NCI-H510A (cell line): Measurements from ENCODE around the gene SMPD3.

Experiments
- DNase-seq: peaks from one replicate; lab custom pipeline; 2025; lab: John Stamatoyannopoulos, UW

SMPD3 gene

DNA sequence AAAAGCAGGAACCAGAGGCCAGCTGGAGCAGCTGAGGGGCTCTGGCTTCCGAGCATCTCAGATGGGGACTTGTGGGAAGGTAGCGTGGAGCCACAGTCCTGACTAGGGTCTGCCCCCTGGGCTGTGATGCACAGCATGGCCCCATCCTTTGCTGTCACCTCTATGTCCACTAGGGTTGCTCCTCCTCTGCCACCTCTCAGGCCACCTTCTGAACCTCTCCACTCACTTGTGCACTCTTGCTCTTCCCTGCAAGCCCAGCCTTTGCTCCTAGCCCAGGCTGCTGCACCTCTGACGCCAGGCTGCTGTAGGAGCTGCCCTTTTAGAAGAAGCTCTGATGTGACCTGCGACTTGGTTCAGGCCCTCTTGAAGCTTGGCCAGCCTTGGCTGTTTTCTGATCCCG is 24.3 kb upstream of the SMPD3 start:
- no peak for DNase-seq

GRCh38 chr16:68470461-68471150 is 22.3 kb upstream of the SMPD3 start:
- DNase-seq, result no peak

GRCh38 chr16:68469796-68470460 is 21.6 kb upstream of the SMPD3 start:
- no peak for DNase-seq

DNA sequence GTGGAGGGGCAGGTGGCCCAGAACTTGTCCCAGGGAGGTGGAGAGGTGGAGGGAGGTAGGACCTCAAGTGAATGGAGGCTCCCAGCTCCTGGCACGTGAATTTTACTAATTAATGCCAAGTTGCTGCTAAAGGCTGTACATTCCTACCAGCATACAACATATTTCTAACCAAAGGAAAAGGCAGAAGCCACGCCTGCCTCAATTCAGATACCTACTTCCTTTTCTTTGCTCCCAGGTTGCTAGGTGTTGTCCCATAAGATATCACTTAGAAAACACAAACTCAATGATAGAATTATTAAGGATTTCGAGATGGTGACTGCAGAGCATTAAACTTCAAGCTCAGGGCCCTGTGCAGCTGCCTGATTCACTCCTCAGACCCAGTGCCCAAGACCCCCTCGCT is 20.5 kb upstream of the SMPD3 start:
- no peak for DNase-seq

DNA sequence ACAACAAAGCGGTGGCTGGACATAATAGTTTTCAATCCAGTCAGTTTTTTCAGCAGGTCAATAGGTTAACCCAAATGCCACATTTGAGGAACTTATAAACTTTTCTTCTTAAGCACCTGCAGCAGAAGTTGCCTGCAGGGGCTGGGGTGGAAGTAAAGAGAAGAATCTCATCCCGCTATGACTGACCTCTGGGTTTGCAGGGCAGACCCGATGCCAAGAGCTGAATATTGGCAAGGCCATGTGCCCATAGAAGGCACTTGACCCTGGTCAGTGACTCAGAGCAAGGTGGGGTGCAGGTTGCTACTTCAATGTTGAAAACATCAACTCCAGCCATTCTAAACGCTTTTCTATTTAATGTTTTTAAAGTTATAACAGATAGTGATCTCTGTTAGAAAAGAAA is 17.9 kb upstream of the SMPD3 start:
- no peak for DNase-seq

DNA sequence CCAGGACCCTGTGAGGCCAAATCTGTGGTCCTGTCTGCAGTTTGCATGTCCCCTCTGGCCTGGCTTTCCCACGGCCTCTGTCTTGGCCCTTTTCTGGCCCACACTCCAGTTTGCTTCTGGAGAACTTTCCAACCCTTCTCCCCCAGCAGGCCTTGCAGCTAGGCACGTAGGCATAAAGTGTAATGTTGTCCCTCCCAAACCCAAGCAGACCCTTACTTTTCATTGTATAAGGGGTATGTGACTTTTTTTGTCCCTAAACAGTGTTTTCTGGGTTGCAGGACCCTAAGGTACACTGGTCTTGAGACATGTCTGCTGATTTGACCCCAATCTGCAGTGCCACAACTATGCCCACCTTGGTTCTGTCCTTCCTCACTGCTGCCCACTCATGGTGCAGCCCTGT is 15.6 kb upstream of the SMPD3 start:
- no peak for DNase-seq

DNA sequence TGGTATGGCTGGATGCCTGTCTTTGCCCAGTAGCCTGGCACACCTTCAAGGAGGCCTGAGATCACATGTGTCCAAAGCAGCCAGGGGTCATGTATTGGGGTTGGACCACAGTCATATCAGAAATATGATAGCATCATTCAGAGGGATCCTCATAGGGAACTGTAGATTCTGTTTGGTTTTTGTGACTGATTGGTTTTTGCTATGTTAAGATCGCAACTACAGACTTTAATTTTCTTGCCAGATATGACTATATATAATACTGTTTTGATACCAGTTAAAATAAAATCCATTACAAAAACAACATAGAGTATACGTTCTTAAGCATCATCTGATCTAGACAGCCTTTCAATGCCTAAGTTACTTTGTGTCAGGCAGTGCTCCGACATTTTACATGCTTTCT is 11.8 kb upstream of the SMPD3 start:
- no peak for DNase-seq

DNA sequence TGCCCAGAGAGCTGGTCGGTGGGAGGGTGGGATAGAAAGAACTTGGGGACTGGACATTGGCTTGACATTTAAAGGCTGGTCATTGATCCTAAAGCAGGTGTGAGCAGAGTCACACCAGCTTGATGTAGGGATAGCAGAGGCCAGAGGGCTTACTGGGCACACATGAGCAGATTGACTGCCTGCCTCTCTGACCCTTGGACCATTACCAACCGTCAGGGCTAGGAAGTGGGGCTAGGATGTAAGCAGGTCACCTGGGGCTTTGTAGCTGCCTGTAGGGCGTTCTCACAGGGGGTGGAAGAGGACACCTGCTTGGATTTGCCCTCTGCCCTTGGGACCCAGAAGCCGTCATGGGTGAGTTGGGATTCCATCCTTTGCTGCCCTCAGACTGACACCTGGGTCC is 11.1 kb upstream of the SMPD3 start:
- no peak for DNase-seq

DNA sequence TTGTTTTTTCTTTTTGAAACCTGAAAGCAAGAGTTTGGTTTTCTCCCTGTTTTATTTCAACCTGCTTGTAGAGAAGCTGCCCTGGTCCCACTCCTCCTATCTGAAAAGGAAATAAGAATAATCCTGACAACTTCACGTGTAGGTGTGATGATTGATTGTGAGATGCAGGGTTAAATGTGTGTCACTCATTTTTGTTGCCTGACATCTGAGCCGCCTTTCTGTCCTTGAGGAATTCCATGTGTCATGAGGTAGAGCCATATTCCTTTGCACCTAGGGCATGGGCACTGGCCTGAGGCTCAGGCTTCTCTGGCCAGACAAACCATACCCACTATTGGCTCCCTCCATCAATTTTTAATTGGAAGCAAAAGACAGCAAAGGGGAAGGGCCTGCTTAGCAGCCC is 10.2 kb upstream of the SMPD3 start:
- no peak for DNase-seq

DNA sequence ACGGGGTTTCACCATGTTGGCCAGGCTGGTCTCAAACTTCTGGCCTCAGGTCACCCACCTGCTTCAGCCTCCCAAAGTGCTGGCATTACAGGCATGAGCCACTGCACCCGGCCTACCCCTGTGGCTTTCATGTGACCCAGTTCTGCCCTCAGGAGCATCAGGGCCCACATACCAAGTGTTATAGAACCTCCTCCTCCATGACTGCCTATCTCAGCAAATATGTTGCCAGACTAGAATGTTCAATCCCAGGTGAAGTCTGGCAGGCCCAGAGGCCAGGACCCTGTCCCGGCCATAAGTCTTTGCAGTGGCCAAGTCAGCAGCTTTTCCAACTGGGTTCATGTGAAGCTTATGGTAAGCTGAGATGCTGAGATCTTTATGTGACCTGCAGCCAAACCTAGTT is 9.8 kb upstream of the SMPD3 start:
- no peak for DNase-seq

DNA sequence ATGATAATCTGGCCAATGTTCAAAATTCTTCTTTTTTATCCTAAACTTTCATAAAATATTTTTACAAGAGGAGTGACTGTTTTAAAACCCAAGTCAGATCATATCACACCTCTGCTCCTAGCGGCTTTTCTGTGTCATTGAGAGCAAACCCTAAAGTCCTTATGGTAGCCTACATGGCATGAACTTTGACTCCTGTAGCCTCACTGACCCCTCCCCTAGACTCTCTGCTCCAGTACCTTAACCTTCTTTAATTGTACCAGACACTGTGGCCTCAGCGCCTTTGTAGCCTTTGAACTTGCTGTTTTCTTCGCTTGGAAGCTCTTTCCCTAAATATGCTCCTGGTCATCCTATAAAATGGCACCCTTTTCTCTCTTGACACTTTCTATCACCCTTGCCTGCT is 7.3 kb upstream of the SMPD3 start:
- no peak for DNase-seq

DNA sequence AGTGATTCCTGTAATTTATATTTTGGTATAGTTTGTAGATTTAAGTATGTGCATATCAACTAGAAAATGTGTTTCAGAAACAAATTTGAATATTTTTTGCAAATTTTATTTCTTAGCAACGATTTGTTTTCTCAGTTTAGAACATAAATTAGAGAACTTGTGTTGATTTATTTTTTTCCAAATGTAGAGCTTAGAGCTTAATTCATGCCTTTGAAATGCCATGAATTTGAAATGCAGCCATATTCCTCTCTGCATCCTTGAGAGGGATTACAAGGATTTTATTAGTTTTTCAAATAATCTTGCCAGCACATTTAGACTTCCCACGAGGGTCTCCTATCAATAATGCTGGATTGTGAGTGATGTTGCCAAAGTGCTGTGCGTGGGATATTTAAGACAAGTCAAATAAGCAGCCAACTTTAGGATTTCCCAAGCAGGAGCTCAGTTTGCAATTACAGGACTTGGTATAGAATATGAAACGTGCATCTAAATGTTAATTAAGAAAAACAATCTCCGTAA is 6.7 kb upstream of the SMPD3 start:
- no peak for DNase-seq

DNA sequence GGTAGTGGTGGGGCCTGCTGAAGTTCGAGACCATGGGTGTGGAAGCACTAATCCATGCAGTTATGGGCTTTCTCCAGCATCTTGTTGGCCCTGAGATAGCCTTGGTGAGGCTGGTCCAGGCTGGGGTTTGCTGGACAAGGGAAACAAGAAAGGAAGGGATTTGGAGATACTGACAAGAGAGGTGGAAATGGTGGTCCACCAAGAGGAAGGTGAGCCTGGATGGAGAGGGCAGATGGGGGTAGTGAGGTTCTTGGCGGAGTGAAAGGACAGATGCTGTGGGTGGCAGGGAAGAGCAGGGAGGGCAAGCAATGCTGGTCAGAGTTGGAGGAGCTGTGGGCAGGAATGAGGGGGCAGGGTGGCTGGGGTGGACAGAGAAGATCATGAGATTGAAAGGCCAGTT is 5.5 kb upstream of the SMPD3 start:
- DNase-seq, result no peak

DNA sequence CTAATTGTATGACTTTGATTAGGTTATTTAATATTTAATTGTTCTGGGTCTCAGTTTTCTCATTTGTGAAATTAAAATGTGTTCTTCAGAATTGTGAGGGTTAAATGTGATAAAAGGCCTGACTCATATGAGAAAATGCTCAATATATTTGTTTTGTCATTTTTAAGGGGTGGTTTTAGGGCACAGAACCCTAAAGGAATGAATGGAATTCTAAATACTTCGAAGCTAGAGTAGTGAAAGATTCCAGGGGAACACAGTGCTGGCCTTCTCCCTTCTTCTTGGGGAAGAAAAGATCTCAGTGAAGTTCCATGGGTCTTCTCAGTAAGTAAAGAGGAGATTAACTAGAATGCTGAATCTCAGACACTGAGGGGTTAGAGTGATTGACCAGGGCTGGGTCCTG is 3.9 kb upstream of the SMPD3 start:
- no peak for DNase-seq

- no peak for DNase-seq
Observed at GRCh38 chr16:68451676-68452075, 3.4 kb upstream of the SMPD3 start.

GRCh38 chr16:68450741-68451255 is 2.5 kb upstream of the SMPD3 start:
- no peak for DNase-seq

DNA sequence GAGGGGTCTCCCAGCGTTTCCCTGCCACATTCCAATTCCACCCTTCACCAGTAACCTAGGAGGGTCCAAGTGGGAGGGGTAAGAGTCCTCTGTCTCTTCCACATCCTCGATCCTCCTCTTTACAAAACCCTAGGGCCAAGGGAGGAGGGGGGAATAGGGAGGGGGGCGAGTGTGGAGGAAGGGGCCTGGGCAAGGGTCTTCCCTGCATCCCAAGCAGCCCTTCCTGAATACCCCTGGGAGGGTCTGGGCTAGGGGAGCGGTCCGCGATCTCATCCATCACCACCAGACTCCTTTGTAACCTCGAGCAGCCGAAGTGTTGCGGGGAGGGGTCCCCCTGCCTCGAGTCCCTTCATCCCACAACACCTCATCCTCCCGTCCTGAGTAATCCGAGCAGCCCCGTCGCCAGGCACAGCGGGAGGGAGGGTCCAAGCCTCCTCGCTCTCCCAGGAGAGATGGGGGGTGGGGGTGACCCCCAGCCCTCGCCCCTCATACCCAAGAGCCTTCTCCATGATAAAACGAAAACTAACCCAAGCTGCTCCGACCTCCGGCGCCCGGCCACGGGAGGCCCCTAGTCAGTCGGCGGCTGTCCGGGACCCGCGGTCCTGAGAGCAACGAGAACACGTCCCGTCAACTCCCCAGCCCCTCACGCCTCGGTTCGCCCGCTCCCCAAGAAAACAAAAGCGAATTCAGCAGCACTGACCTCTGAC is 502 bp downstream of the SMPD3 start:
- no peak for DNase-seq

DNA sequence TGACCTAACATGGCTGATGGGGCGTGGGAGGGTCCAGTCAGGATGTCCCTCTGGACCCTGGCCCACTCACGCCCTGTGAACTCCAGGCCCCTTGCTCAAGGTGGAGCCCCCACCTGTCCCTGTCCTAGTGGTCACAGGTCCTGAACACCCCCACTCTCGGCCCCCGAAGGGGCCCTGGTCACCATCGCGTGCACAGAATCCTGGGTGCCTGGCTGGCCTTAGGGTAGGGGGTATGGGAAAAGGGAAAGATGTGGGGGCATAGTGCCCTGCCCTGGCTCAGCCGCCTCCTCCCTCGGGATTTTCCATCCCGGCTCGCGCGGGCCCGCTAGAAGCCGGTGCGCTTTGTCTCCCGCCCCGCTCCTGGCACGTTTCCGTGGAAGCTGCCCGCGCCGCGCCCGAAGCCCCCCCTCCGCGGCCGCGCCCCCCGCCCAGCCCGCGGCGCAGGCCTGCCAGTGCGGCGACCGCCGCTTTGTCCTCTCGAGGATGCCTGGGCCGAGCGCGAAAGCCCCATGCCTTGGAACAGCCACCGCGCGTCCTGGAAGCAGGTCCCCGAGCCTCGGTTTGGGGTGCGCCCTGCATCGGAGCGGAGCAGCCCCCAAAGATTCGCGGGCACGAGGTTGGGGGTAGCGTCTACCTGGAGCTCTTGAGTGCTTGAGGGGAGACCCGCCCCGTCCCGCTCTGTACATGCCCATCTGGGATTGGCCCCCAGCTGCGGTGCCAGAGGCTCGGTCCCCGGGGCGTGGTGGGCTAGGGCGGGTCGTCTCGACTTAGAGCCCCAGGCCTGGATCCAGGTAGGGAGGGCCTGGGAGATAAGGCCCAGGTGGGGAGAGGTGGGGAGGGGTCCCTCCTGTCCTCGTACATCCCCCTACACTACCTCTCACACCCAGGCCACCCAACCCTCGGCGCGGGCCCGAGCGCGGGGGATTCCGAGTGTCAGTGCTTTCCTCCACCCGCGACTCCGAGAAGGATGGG is 1.3 kb downstream of the SMPD3 start:
- no peak for DNase-seq

DNA sequence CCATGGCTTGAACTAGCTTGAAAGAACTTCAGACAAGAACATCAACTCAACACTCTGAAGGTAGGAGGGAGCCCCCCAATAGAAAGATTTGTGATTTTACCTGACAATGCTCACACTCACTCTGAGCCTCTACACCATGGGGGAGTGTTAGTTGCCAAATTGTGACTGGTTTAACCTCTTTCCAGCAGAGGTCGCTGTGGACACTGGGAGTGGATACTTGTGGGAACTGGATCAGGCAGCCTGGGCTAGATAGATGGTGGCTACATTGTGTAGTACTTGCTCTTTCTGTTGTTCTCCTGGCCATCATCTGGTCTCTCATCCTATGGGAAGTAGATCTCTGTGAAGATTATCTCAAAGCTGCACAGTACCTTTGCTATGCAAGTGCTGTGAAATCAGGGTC is 2.9 kb downstream of the SMPD3 start:
- DNase-seq, result peak; percentile 31

GRCh38 chr16:68444056-68444657 is 4.2 kb downstream of the SMPD3 start:
- DNase-seq, result no peak

GRCh38 chr16:68436581-68436980 is 11.7 kb downstream of the SMPD3 start:
- no peak for DNase-seq
